Measurements from ENCODE around the gene IL25.
"Not testable (repeated sequence)": the region's sequence is repeated elsewhere in the genome, so short reads cannot be mapped to it uniquely, and the experiment has no call there.

The IL25 gene

DNA sequence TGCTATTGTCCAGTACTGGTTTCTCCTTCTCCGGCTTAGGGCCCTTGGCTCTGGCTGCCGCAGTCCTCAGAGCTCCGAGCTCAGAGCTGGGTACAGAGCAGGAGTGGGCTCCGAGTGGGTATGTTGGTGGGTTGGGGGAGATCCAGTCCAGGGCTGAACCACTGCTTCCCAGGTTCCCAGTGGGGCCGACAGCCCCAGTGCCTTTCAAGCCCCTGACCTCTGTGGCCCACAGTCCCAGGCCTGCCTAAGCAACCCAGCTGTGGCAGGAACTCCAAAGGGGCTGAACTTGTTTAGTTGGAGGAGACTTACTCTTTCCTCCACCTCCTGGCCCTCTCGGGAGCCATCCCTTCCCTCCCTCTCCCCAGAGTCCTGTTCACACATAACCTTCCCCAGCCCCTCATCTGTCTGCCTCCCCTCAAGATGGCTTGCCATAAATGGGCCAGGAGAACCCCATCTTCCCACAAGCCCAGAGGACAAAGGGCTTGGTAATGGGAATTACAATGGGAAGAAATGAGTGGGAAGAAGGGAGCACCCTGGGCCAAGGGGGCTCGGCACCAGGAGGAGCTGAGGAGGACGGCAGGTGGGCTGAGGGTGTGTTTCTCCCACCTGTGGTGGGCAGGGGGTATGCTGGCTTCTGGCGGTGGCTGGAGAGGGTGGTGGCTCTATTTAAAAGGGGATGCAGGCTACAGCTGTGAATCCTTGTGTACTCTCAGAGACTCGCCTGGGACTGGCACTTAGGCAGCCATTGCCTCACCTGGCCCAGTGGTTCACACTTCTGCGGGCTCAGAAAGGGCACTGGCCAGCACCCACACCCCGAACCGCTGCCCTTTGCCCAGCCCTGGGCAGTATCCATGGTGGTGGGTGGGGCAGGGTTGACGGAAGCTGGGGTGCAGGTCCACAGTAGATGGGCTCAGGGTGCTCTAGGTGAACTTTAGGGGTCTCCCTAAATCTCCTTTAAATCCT lies 39.2 kb downstream of the IL25 start:
- DNase-seq = no peak

DNA sequence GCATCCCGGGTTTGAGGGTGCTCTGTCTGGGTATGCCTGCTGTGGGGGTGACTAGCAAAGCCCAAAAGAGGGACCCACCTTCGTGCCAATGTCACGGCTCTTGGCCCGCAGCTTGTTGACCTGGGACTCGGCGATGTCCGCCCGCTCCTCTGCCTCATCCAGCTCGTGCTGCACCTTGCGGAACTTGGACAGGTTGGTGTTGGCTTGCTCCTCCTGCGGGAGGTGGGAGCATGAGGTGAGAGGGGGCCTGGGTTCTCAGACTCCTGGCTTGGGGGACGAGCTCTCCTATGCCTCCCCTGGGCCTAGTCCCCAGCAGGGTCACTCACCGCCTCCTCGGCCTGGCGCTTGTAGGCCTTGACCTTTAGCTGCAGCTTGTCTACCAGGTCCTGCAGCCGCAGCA lies 41.1 kb downstream of the IL25 start:
- no peak for DNase-seq

DNA sequence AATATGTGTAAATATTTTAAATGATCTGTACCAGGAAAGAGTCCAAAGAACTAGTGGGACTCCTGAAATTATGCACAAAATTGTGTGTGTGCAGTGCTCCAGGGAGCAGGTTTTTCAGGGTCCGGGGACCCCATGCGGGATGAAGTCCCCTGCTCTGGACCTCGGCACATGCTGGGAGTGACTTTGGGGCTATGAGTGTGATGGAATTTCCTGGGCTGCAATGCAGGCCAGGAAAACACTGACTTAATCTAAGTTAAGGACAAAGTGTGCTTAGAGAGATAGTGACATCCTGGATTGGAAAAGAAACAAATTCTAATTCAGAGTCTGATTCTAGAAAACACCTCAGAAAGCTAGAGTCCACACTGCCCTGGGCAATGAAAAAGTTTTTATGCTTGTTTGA lies 41.6 kb downstream of the IL25 start:
- DNase-seq = no peak

DNA sequence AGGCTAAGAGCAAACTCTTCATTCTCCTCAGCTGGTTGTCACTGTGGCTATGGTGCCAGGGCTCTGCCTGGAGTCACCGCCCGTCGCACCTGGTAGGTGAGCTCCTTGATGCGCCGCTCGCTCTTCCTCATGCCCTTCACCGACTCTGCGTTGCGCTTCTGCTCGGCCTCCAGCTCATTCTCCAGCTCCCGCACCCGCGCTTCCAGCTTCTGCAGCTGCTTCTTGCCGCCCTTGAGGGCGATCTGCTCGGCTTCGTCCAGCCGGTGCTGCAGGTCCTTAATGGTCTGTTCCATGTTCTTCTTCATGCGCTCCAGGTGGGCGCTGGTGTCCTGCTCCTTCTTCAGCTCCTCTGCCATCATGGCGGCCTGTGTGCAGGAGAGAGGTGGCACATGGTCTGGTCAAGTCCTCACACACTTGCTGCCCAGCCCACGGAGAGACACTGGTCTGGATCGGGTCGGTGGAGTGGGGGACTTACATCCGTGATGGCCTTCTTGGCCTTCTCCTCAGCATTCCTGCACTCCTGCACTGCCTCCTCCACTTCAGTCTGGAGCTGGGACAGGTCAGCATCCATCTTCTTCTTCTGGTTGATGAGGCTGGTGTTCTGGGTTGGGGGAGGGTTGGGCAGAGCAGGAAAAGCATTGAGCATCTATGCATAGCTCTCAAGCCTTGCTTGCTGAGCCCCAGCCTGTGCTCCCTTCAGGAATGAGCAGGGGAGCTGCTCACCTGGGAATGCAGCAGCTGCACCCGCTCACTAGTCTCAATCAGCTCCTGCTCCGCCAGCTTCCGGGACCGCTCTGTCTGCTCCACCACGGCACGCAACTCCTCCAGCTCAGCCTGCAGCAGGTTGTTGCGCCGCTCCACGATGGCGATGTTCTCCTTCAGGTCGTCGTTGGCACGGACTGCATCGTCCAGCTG lies 42.6 kb downstream of the IL25 start:
- DNase-seq = no peak

DNA sequence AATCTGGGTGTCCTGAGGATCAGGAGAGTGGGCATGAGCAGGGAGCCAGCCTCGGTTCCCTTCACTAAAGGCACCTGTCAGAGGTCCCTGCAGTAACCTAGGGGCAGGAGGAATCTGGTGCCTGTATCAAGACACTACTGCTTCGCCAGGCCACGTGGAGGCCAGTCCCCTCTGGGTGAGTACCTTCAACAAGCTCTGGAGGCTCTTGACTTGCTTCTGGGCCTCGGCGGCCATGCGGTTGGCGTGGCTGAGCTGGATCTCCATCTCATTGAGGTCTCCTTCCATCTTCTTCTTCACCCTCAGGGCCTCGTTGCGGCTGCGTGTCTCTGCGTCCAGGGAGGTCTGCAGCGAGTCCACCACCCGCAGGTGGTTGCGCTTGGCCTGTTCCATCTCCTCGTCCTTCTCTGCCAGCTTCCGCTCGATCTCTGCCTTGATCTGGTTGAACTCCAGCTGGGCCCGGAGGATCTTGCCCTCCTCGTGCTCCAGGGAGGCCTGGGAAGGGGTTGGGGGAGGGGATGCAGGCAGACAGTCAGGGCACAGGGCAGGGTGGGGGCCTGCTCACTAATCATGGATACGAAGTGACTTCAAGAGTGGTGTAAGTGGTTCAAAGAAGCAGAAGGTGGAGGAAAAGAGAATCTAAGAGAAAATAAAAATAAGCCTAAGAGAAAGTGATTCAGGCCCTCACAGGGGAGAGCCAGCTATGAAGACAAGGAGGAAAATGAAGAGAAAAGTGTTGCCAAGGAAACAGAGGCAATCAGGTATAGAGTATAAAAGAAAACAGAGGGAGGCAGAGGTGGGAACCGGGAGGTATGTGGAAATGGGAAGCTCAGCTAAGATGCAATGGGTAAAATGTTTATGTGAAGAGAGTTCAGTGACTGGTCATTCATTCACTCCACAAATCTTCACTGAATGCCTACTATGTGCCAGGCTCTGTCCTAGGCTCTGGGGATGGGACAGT lies 43.5 kb downstream of the IL25 start:
- no peak for DNase-seq

DNA sequence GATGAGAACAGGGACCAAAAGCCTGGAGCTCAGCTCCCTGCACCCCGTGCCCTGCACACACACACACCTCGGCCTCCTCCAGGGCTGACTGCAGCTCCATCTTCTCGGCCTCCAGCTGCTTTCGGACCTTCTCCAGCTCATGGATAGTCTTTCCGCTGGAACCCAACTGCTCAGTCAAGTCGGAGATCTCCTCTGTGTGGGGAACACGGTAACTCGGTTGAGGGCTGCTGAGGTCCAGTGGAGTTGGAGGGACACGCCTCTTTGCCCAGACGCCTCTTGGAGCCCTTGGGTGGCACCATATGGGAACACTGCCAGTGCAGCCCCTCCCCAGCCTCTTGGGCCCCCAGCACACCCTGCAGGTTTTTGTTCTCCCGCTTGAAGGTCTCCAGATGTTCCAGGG lies 44.2 kb downstream of the IL25 start:
- DNase-seq = no peak

DNA sequence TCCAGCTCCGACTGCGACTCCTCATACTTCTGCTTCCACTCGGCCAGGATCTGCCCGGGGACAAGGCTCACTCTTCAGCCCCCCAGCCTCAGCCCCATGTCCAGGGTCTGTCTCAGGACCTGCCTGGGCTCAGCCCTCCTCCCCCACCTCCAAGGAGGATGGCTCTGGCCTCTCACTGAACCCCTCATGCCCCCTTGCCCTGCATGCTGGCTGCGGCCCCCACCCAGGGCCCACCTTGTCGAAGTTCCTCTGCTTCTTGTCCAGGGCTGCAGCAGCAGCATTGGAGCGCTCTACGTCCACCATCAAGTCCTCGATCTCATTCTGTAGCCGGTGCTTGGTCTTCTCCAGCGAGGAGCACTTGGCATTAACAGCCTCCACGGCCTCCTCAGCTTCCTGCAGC lies 44.7 kb downstream of the IL25 start:
- not testable (repeated sequence) for DNase-seq

DNA sequence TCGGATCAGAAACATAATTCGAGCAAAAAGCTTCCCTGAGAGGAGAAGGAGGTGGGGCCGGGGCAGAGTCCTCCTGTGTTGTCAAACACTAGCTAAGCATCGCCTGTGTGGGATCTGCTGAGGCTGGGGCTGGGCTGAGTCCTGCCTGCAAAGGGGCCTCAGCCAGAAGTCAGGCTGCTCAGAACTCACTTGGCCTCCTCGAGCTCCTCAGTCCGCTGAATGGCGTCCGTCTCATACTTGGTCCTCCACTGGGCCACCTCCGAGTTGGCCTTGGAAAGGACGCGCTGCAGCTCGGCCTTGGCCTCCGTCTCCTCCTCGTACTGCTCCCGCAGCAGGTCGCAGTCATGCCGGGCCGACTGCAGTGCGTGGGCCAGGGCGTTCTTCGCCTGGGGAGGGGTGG lies 45.4 kb downstream of the IL25 start:
- no peak for DNase-seq

DNA sequence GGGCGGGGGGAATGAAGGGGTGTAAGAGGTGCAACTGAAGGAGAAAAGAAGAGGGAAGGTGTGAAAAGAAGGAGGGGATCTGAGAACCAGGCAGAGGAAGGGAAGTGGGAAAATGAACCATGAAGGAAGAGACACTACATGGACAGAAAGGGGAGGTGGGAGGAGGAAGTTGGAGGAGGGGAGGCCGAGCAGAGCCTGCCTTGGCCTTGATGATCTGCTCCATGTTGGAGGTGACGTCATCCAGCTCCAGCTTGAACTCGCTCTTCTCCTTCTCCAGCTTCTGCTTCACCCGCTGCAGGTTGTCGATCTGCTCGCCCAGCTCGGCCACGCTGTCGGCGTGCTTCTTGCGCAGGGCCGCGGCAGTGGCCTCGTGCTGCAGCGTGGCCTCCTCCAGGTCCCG lies 47.0 kb downstream of the IL25 start:
- DNase-seq = not testable (repeated sequence)

DNA sequence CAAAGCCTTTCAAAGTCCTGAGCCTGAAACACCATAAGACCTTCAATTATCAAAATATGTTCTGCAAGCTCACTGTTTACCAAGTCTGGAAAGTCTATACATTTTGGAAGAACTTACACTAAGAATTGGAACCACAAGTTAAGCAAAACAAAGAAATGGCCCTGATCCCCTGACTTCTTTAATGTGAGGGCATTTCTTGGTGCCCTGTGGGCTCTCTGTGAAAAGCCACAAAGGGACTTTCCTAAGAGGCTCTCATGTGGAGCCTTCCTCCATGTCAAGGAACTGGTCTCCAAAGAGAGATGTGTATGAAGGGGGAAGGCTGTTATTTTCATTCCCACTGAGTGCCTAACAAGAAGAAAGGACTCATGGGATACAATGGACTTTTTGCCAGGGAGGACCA lies 49.0 kb downstream of the IL25 start:
- no peak for DNase-seq

DNA sequence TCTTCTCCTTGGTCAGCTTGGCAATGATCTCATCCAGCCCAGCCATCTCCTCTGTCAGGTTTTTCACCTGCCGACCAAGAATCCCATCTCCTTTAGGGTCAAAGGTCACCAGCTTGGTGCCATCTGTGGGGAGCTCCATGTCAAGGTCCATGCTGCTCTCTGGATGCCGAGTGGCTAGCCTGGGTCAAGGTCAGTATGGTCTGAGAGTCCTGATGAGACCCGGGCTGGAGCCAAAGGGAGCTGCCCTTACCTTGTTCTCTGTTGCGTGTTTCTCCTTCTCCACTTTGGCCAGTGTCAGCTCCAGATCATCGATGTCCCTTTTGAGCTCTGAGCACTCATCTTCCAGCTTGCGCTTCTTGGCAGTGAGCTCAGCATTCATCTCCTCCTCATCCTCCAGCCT lies 51.0 kb downstream of the IL25 start:
- DNase-seq = no peak

DNA sequence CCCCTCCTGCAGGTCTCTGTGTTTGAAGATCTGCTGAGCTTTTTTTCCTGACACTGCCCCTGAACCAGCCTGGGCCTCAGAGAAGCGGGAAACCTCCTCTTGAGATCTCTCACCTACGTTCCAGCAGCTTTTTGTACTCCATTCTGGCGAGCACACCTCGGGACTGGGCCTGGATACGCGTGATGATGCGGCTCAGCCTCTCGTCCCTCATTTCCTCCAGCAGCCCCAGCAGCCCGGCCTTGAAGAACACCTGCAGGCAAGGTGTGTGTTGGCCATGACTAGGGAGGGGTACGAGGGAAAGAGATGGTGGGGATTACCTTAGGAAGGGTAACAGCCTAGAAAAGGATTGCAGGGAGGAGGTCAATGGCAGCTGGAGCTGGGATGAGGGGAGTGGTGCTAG lies 52.6 kb downstream of the IL25 start:
- DNase-seq = no peak

DNA sequence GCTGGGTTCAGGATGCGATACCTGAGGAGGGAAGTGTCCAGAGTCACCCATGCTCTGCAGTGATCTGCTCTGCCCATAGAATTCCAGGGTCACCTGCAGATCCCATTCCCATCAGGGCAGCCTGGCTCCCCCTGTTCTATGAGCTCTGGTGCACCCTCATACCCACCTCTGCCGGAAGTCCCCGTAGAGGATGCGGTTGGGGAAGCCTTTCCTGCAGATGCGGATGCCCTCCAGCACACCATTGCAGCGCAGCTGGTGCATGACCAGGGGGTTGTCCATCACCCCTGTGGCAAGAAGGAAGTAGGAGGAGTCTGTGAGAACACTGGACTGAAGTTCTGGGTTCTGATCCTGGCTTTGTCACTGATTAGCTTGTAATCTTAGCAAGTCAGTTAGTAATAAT lies 53.2 kb downstream of the IL25 start:
- DNase-seq = not testable (repeated sequence)

All from activated effector memory CD4-positive, alpha-beta T cell treated with anti-CD3 and anti-CD28 coated beads, Interleukin-2, amount 50 U/mL, for 16 hours (primary cell).